Activated naive CD8-positive, alpha-beta T cell treated with anti-CD3 and anti-CD28 coated beads, Interleukin-2, amount 50 U/mL, for 16 hours (primary cell): ENCODE data around the gene BCDIN3D.
"Not testable (repeated sequence)": the region's sequence is repeated elsewhere in the genome, so short reads cannot be mapped to it uniquely, and the experiment has no call there.

ENCODE experiments used
- DNase-seq: peaks from one replicate; pipeline ENCODE4 v3.0.0-alpha.2; 2020; ENCODE audit warnings: low read depth, low spot score

Gene BCDIN3D

GRCh38 chr12:49860921-49861320 lies 18.0 kb upstream of the BCDIN3D start:
- not testable (repeated sequence) for DNase-seq

- DNase-seq = not testable (repeated sequence)
These were observed 13.0 kb upstream of the BCDIN3D start for GRCh38 chr12:49855890-49856289.

GRCh38 chr12:49854976-49855375 lies 12.1 kb upstream of the BCDIN3D start:
- no peak for DNase-seq

- DNase-seq = no peak
These were observed 10.8 kb upstream of the BCDIN3D start for GRCh38 chr12:49853671-49854070.

GRCh38 chr12:49847161-49847560 lies 4.3 kb upstream of the BCDIN3D start:
- DNase-seq = no peak

- no peak for DNase-seq
These were observed 3.1 kb upstream of the BCDIN3D start for GRCh38 chr12:49846032-49846431.

GRCh38 chr12:49843876-49844437 lies 1.1 kb upstream of the BCDIN3D start:
- DNase-seq = no peak

- DNase-seq = no peak
These were observed 505 bp upstream of the BCDIN3D start for GRCh38 chr12:49843411-49843810.

GRCh38 chr12:49838973-49839633 lies 3.8 kb downstream of the BCDIN3D start:
- DNase-seq = no peak

GRCh38 chr12:49832836-49833421 lies 10.0 kb downstream of the BCDIN3D start:
- no peak for DNase-seq

- DNase-seq = no peak
These were observed 11.2 kb downstream of the BCDIN3D start for GRCh38 chr12:49831717-49832116.

- DNase-seq = peak; percentile 90
These were observed 14.5 kb downstream of the BCDIN3D start, which contains the start of gene NCKAP5L for GRCh38 chr12:49828133-49829091. Gene NCKAP5L, minus strand, starts transcription at chr12:49828413. Its CDS starts 24,369 bp downstream, at chr12:49804044.

- DNase-seq = no peak
These were observed 15.4 kb downstream of the BCDIN3D start for GRCh38 chr12:49827401-49828099.

- DNase-seq = no peak
These were observed 15.9 kb downstream of the BCDIN3D start for GRCh38 chr12:49827051-49827400.

- no peak for DNase-seq
These were observed 16.9 kb downstream of the BCDIN3D start for GRCh38 chr12:49825971-49826421.

GRCh38 chr12:49825360-49825970 lies 17.4 kb downstream of the BCDIN3D start:
- DNase-seq = no peak

GRCh38 chr12:49824895-49825294 lies 18.0 kb downstream of the BCDIN3D start:
- no peak for DNase-seq

GRCh38 chr12:49824416-49824815 lies 18.5 kb downstream of the BCDIN3D start:
- no peak for DNase-seq

GRCh38 chr12:49823951-49824350 lies 19.0 kb downstream of the BCDIN3D start:
- DNase-seq = no peak

GRCh38 chr12:49823350-49823749 lies 19.6 kb downstream of the BCDIN3D start:
- DNase-seq = no peak
